Naive B cell (primary cell): ENCODE data around the gene USP11. TPM values are rescaled to one million over a fixed set of nuclear protein-coding genes. Genes with fewer than 3 reads are reported as not detected.
"Not testable (repeated sequence)": the region's sequence is repeated elsewhere in the genome, so short reads cannot be mapped to it uniquely, and the experiment has no call there.

Experiments
- ATAC-seq, 2 donors: fragments of 150-1000 bp; cut with Tn5 transposase; 2 replicates each; pipeline ENCODE4 v1.10.0; 2021; ENCODE audit warnings: low read depth in 2 of 2, mild to moderate bottlenecking in 2 of 2, moderate library complexity in 2 of 2
- DNase-seq: peaks from one replicate; pipeline ENCODE4 v3.0.0; 2022
- H3K27ac Mint-ChIP-seq, 6 donors: one replicate each; pipeline ENCODE4 v1.8.0; 2020 to 2022; ENCODE audit warnings: mild to moderate bottlenecking in 6 of 6, mixed read lengths in 6 of 6, moderate library complexity in 5 of 6, inconsistent platforms in 2 of 6
- H3K27me3 Mint-ChIP-seq, 3 donors: one replicate each; pipeline ENCODE4 v1.8.0; 2021 to 2022; ENCODE audit warnings: mixed read lengths in 3 of 3, mild to moderate bottlenecking in 1 of 3
- H3K36me3 Mint-ChIP-seq, 2 donors: one replicate each; pipeline ENCODE4 v1.8.0; 2020 to 2022; ENCODE audit warnings: mixed read lengths in 2 of 2, inconsistent platforms in 1 of 2, mild to moderate bottlenecking in 1 of 2
- H3K4me1 Mint-ChIP-seq, 3 donors: one replicate each; pipeline ENCODE4 v1.8.0; 2020 to 2022; ENCODE audit warnings: mixed read lengths in 3 of 3, inconsistent platforms in 1 of 3, mild to moderate bottlenecking in 1 of 3, moderate library complexity in 1 of 3
- H3K4me3 Mint-ChIP-seq, 8 donors: one replicate each; pipeline ENCODE4 v1.8.0; 2020 to 2022; ENCODE audit warnings: mild to moderate bottlenecking in 8 of 8, mixed read lengths in 8 of 8, moderate library complexity in 8 of 8, inconsistent platforms in 2 of 8
- H3K9me3 Mint-ChIP-seq, 7 donors: one replicate each; pipeline ENCODE4 v1.8.0; 2020 to 2022; ENCODE audit warnings: mixed read lengths in 7 of 7, mild to moderate bottlenecking in 5 of 7, inconsistent platforms in 2 of 7, moderate library complexity in 1 of 7
- polyA plus RNA-seq, 6 donors: library from polyadenylated mRNA; unstranded; fragments of 300-500 nt; fragmentation: Illumina TruSeq; gene quantifications; one replicate each; pipeline ENCODE4 v1.2.3, GENCODE V29; 2021; ENCODE audit warnings: low read depth in 6 of 6

Gene USP11
- polyA plus RNA-seq, 6 donors from 2014 or later, result 88.3 to 145 (median 98.7) TPM

DNA sequence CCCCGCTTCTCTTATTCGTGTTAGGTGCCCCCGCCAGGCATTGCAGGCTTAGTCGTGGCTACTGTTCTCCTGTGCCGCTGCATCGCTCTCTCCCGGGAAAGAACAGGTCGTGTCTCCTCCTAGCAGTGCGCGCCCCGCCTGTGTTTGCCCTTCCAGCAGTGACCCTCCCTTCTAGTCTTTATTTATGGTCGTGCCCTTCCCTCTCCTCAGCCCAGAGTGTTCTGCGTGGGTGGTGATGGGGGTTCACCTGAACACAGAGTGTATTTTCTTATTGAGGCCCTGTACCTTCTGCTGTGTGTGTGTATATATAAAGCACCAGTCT, 15.2 kb downstream of the USP11 start:
- Mint-ChIP-seq H3K4me1 (peaks cover 0 to 11% (median 4%) of the 10 kb centered on the region in 3 donors), H3K27me3 (no peaks in the 10 kb centered on the region), H3K36me3 (peaks cover 21 to 49% of the 10 kb centered on the region in 2 donors), H3K4me3 (no peak overlapping the region), H3K9me3 (no peaks in the 10 kb centered on the region), H3K27ac (peak overlapping the region in 2 of 6 donors; percentile 76 to 97)
- ATAC-seq, result no peak
- no peak for DNase-seq

DNA sequence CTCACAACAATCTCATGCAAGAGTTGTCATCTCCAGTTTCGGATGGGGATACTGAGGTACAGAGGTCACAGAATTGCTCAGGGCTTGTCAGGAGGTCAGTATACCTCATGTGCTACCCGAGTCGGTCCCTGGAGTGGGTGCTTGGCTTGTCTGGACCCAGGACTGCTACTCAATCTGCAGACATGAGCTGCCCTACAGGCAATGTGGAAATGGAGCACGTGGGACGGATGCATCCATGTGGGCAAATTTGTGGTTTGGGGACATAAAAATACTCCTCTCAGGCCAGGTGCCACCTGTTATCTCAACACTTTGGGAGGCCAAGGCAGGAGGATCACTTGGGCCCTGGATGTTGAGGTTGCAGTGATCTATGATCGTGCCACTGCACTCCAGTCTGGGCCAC, 15.8 kb downstream of the USP11 start:
- Mint-ChIP-seq H3K27ac (no peak overlapping the region), H3K9me3 (no peaks in the 10 kb centered on the region), H3K27me3 (no peaks in the 10 kb centered on the region), H3K36me3 (peaks cover 18 to 47% of the 10 kb centered on the region in 2 donors), H3K4me3 (no peak overlapping the region), H3K4me1 (peaks cover 0 to 11% (median 4%) of the 10 kb centered on the region in 3 donors)
- ATAC-seq (no peak), DNase-seq (no peak)

DNA sequence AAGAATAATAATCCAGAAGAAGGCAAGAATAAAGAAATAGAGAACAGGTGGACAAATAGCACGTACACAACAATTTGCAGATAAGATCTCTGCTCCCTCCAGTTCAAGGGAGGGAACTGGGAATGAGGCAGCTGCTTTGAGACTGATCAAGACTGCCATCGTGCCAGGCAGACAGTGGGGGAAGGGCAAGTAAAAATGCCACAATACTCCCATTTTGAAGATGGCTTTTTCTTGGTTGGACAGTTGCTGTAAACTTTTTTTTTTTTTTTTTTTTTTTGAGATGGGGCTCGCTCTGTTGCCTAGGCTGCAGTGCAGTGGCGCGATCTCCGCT, 17.2 kb downstream of the USP11 start:
- Mint-ChIP-seq H3K36me3 (peaks cover 21 to 43% of the 10 kb centered on the region in 2 donors), H3K9me3 (peaks cover 0 to 9% (median 0%) of the 10 kb centered on the region in 7 donors), H3K27ac (peak overlapping the region in 2 of 6 donors; percentile 60 to 84), H3K27me3 (no peaks in the 10 kb centered on the region), H3K4me3 (no peak overlapping the region), H3K4me1 (peaks cover 0 to 11% (median 4%) of the 10 kb centered on the region in 3 donors)
- DNase-seq (no peak), ATAC-seq (no peak)

DNA sequence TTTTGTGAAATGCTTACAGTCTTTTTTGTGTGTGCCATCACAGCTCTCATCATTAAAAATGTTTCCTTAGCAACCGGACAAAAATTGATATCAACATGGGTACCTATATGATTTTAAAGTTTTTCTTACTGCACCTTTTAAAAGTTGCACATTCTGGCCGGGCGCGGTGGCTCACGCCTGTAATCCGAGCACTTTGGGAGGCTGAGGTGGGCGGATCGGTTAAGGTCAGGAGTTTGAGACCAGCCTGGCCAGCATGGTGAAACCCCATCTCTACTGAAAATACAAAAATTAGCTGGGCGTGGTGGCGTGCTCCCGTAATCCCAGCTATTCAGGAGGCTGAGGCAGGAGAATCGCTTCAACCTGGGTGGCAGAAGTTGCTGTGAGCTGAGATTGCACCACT, 24.8 kb downstream of the USP11 start:
- not testable (repeated sequence) for ATAC-seq, H3K27me3 Mint-ChIP-seq, DNase-seq, H3K27ac Mint-ChIP-seq, H3K4me1 Mint-ChIP-seq, H3K4me3 Mint-ChIP-seq
- H3K36me3 Mint-ChIP-seq, result peaks cover 18 to 22% of the 10 kb centered on the region in 2 donors
- H3K9me3 Mint-ChIP-seq, result peaks cover 0 to 19% (median 3%) of the 10 kb centered on the region in 7 donors

DNA sequence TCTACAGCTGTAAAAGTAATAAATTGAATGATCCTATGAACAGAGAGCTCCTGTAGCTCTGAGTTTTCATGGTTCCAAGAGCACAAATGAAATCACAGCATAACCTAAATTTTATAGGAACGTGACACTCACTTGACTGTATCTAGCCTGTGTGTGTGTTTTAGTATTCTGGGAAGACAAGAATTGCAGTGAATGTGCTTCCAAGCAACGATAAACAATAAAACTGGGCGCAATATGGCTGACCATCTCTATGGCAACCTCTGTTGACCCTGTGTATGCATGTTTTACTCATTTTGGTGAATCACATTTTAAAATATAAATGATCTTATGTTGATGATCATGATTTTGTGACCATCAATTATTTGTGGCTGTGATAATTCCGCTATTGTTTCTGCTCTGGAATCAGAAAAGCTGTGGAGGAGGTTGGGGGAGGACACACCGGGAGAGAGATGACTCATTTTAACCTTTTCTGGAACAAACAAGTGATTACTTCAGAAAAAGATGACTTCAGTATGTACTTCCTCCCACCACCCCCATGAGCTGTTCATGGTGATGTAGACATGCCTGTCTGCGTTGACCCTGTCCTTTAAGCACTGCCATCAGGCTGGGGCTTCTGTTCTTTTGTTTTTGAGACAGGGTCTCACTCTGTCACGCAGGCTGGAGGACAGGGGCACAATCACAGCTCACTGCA, 31.8 kb downstream of the USP11 start:
- DNase-seq, result no peak
- no peak for ATAC-seq
- H3K27ac Mint-ChIP-seq, result no peak overlapping the region
- no peak overlapping the region for H3K4me3 Mint-ChIP-seq
- H3K4me1 Mint-ChIP-seq, result no peaks in the 10 kb centered on the region
- no peaks in the 10 kb centered on the region for H3K9me3 Mint-ChIP-seq
- H3K36me3 Mint-ChIP-seq, result no peaks in the 10 kb centered on the region
- peaks cover 0 to 16% (median 0%) of the 10 kb centered on the region in 3 donors for H3K27me3 Mint-ChIP-seq

DNA sequence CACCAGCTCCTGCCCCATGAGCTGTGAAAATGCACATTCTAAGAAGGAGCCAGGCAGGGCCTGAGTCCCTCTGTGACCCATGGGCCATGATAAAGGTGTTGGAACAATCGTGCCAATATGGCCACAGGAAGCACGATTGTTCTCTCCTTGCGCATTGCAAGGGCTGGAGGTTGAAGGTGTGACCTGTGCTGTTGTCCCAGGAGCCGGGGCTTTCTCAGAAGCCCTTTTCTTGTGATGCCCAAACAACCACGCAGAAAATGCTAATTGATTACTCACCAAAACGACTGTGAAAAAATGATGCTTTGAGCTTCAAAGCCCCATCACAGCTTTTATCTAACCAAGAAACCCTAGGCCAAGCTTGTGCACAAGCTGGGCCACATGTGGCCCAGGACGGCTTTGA, 33.8 kb downstream of the USP11 start:
- H3K4me3 Mint-ChIP-seq, result no peak overlapping the region
- no peaks in the 10 kb centered on the region for H3K36me3 Mint-ChIP-seq
- H3K4me1 Mint-ChIP-seq, result no peaks in the 10 kb centered on the region
- DNase-seq (no peak), ATAC-seq (no peak)
- H3K27me3 Mint-ChIP-seq, result peaks cover 0 to 16% (median 0%) of the 10 kb centered on the region in 3 donors
- peaks cover 0 to 2% (median 0%) of the 10 kb centered on the region in 7 donors for H3K9me3 Mint-ChIP-seq
- H3K27ac Mint-ChIP-seq, result no peak overlapping the region

DNA sequence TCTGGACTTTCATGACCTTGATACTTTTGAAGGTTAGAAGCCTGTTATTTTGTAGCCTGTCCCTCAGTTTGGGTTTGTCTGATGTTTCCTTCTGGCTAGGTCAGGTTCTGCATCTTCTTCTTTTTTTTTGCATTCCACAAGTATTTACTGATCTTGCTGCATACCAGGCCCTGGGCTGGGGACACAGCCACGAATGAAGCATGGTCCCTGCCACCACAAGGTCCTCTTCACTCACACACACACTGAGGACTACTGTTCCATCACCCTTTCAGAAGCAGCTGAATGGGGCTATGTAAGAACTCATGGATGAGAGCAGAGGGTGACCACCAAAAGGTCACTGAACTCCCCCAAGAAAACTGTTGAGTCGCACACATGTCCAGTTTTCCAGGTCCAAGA, 39.2 kb downstream of the USP11 start:
- Mint-ChIP-seq H3K36me3 (no peaks in the 10 kb centered on the region), H3K9me3 (peaks cover 0 to 2% (median 0%) of the 10 kb centered on the region in 7 donors), H3K27me3 (peaks cover 0 to 6% (median 0%) of the 10 kb centered on the region in 3 donors), H3K4me3 (no peak overlapping the region), H3K27ac (no peak overlapping the region), H3K4me1 (no peaks in the 10 kb centered on the region)
- DNase-seq (no peak), ATAC-seq (no peak)

DNA sequence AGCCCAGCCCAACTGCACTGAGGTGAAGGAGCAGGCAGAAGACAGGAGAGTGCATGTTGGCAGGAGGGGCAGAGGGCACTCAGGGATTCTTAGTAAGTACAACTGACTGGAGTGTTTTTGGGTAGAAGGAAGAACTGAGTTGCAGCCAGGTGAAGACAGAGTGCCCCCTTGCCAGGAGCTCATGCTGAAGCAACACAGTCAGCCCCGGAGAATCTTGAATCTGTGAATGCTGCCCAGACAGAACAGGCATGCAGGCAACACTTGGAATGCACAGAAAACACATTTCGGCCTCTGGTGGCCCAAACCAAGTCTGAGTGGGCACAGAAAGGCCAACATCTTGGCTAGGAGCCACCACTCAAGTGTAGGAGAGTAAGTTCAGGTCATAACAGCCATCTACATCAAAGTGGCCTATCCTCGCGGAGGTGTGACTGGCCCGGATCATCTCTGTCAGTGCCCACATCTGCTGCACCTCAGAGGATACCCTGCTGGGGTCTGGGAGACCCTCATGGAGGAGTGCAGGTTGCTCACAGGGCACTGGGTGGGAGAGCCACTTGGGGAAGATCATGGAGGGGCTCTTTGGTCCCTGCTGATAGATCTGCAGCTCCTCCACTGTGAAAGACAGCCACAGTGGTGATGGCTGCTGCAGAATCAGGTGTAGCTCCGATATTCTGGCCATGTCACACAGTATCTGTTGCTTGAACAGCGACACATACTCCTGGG, 40.4 kb downstream of the USP11 start:
- H3K36me3 Mint-ChIP-seq, result no peaks in the 10 kb centered on the region
- H3K4me3 Mint-ChIP-seq, result no peak overlapping the region
- peaks cover 0 to 2% (median 0%) of the 10 kb centered on the region in 7 donors for H3K9me3 Mint-ChIP-seq
- ATAC-seq, result no peak
- no peak for DNase-seq
- H3K27me3 Mint-ChIP-seq, result peaks cover 0 to 6% (median 0%) of the 10 kb centered on the region in 3 donors
- H3K27ac Mint-ChIP-seq, result peak overlapping the region in 1 of 6 donors; percentile 44
- H3K4me1 Mint-ChIP-seq, result no peaks in the 10 kb centered on the region

DNA sequence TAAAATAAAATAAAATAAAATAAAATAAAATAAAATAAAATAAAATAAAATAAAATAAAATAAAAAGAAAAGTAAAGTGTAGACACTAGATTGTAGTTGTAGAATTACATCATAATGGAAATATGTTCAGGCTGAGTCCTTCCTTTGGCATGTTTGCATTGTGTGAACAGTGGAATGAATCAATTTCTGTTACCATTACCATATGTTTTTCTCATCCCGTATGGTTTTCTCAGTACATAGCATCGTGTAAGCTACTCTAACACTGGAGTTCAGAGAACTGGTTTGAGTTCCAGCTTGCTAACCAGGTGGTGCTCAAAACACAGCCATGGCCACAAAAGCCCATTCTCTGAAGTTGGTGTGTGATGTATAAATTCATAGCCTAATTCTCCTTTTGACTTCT, 45.9 kb downstream of the USP11 start:
- H3K4me3 Mint-ChIP-seq, result no peak overlapping the region
- no peak for ATAC-seq

DNA sequence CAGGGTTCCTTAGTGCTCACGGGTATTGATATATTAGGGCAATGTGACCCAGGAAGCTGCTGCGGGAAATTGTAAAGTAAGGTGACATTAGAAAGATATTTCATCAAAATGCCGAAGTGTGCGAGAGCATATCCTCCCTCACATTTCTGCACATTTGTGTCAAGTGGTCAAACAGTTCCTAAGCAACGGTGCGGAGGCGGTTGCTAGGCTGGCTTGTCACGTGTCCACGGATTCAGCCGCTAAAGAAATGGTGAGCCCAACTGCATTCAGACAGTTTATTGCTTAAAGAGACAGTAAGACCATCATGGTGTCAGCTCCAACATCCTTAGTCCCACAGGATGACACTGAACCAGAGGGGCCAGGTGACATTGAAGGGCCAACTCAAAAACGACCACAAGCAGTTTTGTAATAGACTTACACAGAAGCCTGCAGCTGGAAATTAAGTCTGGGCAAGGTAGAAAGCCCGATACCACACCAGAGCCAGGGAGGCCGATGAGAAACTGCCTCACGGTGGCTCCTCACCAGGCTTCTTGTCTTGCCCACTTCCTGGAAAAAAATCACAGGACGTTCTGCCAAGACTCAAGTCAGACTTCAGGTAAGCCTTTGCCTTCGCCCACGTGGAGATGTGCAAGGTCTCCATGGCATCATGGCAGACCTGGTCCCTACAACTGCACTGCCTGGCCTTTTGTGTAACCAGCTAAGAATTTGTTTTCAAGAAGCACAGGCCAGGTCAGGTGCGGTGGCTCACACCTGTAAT, 50.4 kb downstream of the USP11 start:
- Mint-ChIP-seq H3K9me3 (peaks cover 0 to 2% (median 0%) of the 10 kb centered on the region in 7 donors), H3K27ac (no peak overlapping the region), H3K4me3 (peak overlapping the region in 1 of 8 donors; percentile 32), H3K27me3 (no peaks in the 10 kb centered on the region), H3K4me1 (no peaks in the 10 kb centered on the region), H3K36me3 (no peaks in the 10 kb centered on the region)
- DNase-seq, result no peak
- no peak for ATAC-seq

More for the DNA sequence above, 45.9 kb downstream of the USP11 start:
- H3K9me3 Mint-ChIP-seq, result peaks cover 0 to 2% (median 0%) of the 10 kb centered on the region in 7 donors
- no peaks in the 10 kb centered on the region for H3K4me1 Mint-ChIP-seq
- no peaks in the 10 kb centered on the region for H3K36me3 Mint-ChIP-seq
- DNase-seq, result no peak
- H3K27ac Mint-ChIP-seq, result no peak overlapping the region
- H3K27me3 Mint-ChIP-seq, result no peaks in the 10 kb centered on the region

DNA sequence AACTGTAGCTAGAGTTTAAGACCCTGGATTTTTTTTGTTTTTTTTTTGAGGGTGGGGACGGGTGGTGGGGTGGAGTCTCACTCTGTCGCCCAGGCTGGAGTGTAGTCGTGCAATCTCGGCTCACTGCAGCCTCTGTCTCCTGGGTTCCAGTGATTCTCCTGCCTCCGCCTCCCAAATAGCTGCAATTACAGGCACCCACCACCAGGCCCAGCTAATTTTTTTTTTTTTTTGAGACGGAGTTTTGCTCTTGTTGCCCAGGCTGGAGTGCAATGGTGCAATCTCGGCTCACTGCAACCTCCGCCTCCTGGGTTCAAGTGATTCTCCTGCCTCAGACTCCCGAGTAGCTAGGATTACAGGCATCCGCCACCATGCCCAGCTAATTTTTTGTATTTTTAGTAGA, 51.8 kb downstream of the USP11 start:
- not testable (repeated sequence) for H3K4me1 Mint-ChIP-seq, H3K4me3 Mint-ChIP-seq, H3K36me3 Mint-ChIP-seq, H3K27ac Mint-ChIP-seq, H3K9me3 Mint-ChIP-seq, ATAC-seq, DNase-seq, H3K27me3 Mint-ChIP-seq

DNA sequence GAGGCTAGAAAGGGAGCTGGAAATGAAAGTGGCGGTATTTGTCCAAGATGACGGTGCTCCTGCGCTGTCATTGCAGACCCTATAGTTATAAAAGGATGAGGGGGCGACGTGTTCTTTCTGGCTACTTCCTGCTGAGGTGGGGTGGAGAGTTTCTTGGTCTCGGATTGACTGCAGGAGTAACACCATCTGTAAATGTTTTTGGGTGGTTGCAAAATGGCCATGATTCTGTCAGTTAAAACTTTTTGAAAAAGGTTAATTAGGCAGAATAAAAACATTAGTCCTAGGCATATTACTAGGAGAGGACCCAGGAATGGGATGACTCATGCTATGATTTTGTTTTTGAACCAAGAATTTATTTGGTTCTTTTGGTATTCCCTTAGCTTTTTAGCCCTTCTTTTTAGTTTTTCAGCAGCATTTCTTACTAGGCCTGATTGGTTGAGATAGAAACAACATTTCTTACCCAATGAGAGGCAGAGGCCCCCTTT, 53.1 kb downstream of the USP11 start:
- no peak for DNase-seq
- Mint-ChIP-seq H3K27me3 (no peaks in the 10 kb centered on the region), H3K9me3 (peaks cover 0 to 2% (median 0%) of the 10 kb centered on the region in 7 donors), H3K4me3 (no peak overlapping the region), H3K36me3 (no peaks in the 10 kb centered on the region), H3K27ac (no peak overlapping the region), H3K4me1 (no peaks in the 10 kb centered on the region)
- ATAC-seq, result no peak

DNA sequence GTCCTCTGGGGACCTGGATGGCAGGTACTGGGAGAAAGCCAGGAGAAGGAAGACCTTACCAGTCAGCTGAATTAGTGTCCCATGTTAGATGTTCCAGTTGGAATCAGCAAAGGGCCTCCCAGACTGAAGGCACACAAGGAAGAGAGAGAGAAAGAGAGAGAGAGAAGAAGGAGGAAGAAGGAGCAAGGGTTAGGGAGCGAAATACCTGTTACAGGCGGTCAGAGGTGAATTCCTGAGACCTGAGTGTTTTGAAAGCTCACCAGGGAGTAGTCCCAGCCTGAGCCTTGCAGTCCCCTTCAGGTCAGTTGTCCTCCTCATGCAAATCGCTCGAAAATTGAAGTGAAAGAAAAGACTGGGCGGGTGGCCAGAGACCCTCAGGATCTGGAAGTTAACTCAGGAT, 60.3 kb downstream of the USP11 start:
- no peak overlapping the region for H3K27ac Mint-ChIP-seq
- no peaks in the 10 kb centered on the region for H3K36me3 Mint-ChIP-seq
- peaks cover 4 to 12% (median 10%) of the 10 kb centered on the region in 3 donors for H3K27me3 Mint-ChIP-seq
- H3K9me3 Mint-ChIP-seq, result peaks cover 0 to 6% (median 0%) of the 10 kb centered on the region in 7 donors
- DNase-seq (no peak), ATAC-seq (no peak)
- no peaks in the 10 kb centered on the region for H3K4me1 Mint-ChIP-seq
- H3K4me3 Mint-ChIP-seq, result no peak overlapping the region
